ENCODE measurements around the gene BICD1. TPM values are rescaled to one million over a fixed set of nuclear protein-coding genes. Genes with fewer than 3 reads are reported as not detected.

The BICD1 gene
- total and polyA plus RNA-seq, 2 donors (not counting 3 experiments of a cell fraction or from before 2014, with no cell fraction given): 12.2 to 51.0 TPM

DNA sequence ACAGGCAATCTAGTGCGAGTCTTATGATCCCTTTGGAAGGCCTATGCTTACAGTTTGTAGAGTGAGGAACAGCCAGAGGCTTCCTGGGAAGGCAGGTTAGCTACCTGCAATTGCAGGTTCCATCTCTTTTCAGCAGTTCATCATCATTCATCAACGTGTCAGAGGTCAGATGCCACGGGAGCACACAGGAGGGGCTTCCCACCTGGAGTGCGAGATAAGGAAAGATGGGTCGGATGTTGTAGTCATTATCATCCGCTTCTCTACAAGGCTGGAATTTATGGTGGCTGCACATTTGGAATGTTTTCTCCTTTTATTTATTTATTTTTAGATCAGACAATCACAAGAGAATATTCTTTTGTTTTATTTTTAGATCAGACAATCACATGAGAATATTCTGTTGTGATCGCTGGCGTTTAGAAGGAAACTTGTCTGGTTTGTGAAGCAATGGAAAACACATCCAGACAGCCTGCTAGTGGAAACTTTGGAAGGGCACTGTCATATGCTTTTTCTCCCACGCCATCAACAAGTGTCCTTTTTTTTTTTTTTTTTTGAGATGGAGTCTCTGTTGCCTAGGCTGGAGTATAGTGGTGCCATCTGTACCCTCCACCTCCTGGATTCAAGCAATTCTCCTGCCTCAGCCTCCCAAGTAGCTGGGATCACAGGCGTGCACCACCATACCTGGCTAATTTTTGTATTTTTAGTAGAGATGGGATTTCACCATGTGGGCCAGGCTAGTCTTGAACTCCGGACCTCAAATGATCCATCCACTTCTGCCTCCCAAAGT is 1.9 kb upstream of the BICD1 start:
- TF ChIP-seq EZH2 (IDR thresholded peaks at IDR 0.05; ENCODE audit: borderline replicate concordance, low read depth, low read length, severe bottlenecking): no peak
- no peak for TF ChIP-seq FOS (IDR thresholded peaks at IDR 0.05; ENCODE audit: borderline replicate concordance, insufficient read depth, low read length)
- TF ChIP-seq JUN (IDR thresholded peaks at IDR 0.05; ENCODE audit: borderline replicate concordance, insufficient read depth, insufficient read length, low read depth): no peak
- TF ChIP-seq, protein P1, sequence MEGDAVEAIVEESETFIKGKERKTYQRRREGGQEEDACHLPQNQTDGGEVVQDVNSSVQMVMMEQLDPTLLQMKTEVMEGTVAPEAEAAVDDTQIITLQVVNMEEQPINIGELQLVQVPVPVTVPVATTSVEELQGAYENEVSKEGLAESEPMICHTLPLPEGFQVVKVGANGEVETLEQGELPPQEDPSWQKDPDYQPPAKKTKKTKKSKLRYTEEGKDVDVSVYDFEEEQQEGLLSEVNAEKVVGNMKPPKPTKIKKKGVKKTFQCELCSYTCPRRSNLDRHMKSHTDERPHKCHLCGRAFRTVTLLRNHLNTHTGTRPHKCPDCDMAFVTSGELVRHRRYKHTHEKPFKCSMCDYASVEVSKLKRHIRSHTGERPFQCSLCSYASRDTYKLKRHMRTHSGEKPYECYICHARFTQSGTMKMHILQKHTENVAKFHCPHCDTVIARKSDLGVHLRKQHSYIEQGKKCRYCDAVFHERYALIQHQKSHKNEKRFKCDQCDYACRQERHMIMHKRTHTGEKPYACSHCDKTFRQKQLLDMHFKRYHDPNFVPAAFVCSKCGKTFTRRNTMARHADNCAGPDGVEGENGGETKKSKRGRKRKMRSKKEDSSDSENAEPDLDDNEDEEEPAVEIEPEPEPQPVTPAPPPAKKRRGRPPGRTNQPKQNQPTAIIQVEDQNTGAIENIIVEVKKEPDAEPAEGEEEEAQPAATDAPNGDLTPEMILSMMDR (IDR thresholded peaks at IDR 0.05; ENCODE audit: extremely low read depth in 1 of 2, insufficient read depth in 1 of 2, low read depth in 1 of 2, low read length in 2 of 2): no peak
- no peak for TF ChIP-seq POLR2A (IDR thresholded peaks at IDR 0.05; ENCODE audit: low read depth, low read length)
- TF ChIP-seq MAX (IDR thresholded peaks at IDR 0.05; ENCODE audit: insufficient read depth, insufficient read length): no peak
- TF ChIP-seq POLR2AphosphoS5 (IDR thresholded peaks at IDR 0.05; ENCODE audit: insufficient read depth, low read depth, low read length): no peak
- TF ChIP-seq GATA2 (IDR thresholded peaks at IDR 0.05; ENCODE audit: insufficient read depth, insufficient read length, low read depth, low read length): no peak
- TF ChIP-seq MYC (IDR thresholded peaks at IDR 0.05; ENCODE audit: low read depth, low read length): no peak
- no peaks in the 10 kb centered on the region for H4K20me1 ChIP-seq (replicated peaks; ENCODE audit: control insufficient read depth, extremely low read depth, insufficient read depth, low read length)
- dilution Hi-C loops (cut with MboI; ENCODE audit: extremely low pct_ligation_motif_present, low sequenced_read_pairs): no loop called here
- H3K27me3 ChIP-seq (ENCODE audit: control insufficient read depth in 2 of 2, insufficient read depth in 2 of 2, low read length in 2 of 2): no peaks in the 10 kb centered on the region
- no peaks in the 10 kb centered on the region for H3K36me3 ChIP-seq (ENCODE audit: control insufficient read depth in 2 of 2, extremely low read depth in 1 of 2, insufficient read depth in 2 of 2, low read length in 2 of 2)
- DNase-seq (ENCODE audit: low read depth, low spot score) (peak; percentile 12), FAIRE-seq (no peak)
- H3K4me3 ChIP-seq (replicated peaks in 1 of 3; ENCODE audit: insufficient read depth in 1 of 3, low read depth in 1 of 3, low read length in 3 of 3): no peak overlapping the region
- POLR2A ChIA-PET: no interaction called here
- H3K9ac ChIP-seq (replicated peaks; ENCODE audit: extremely low read depth, insufficient read depth, low read length): no peak overlapping the region
- CTCF ChIA-PET: interaction anchor here (1.0 to 3.0 kb wide), 3 partner anchors 24 to 207 kb away, joined by 3 to 20 read pairs (median 3); no protein-coding TSS in a partner anchor
- H3K9me1 ChIP-seq (replicated peaks; ENCODE audit: control insufficient read depth, extremely low read depth, insufficient read depth, low read length): no peaks in the 10 kb centered on the region
- H3K9me3 ChIP-seq (replicated peaks; ENCODE audit: control insufficient read depth, insufficient read depth, low read length): no peaks in the 10 kb centered on the region
- H3K27ac ChIP-seq (ENCODE audit: insufficient read depth, low read depth, low read length): no peak overlapping the region
- peaks cover 14% of the 10 kb centered on the region for H3K4me1 ChIP-seq (ENCODE audit: control insufficient read depth, extremely low read depth, insufficient read depth, low read length)
- H3K4me2 ChIP-seq (ENCODE audit: insufficient read depth, low read length): no peak overlapping the region
- H3K79me2 ChIP-seq (ENCODE audit: control insufficient read depth, insufficient read depth, low read length): peaks cover 23% of the 10 kb centered on the region
- no peak overlapping the region for H2AFZ ChIP-seq (ENCODE audit: low read depth, low read length)
- intact Hi-C loops (cut with micrococcal nuclease): loop anchor here (5.0 to 10.0 kb wide), 4 partner anchors 60 to 780 kb away; partner anchors contain the start of genes AMN1 and SINHCAF
- BruUV-seq (replicated peaks): no TSS peak
